Superior temporal gyrus (tissue), 1 donor: ENCODE results near the gene KRTAP8-1.

Experiments
- DNase-seq: peaks from one replicate; pipeline ENCODE4 v3.0.0-alpha.2; 2016; ENCODE audit errors: extremely low spot score

Gene KRTAP8-1, protein sequence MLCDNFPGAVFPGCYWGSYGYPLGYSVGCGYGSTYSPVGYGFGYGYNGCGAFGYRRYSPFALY

GRCh38 chr21:30813174-30813573, at the start of gene KRTAP8-1:
Gene KRTAP8-1 (minus strand): TSS chr21:30813274. CDS start chr21:30813220, 54 bp downstream.
- DNase-seq: no peak

GRCh38 chr21:30847627-30848500, 34.8 kb upstream of the KRTAP8-1 start:
- no peak for DNase-seq

- DNase-seq: no peak
Observed at GRCh38 chr21:30842990-30843389, 29.9 kb upstream of the KRTAP8-1 start.

DNA sequence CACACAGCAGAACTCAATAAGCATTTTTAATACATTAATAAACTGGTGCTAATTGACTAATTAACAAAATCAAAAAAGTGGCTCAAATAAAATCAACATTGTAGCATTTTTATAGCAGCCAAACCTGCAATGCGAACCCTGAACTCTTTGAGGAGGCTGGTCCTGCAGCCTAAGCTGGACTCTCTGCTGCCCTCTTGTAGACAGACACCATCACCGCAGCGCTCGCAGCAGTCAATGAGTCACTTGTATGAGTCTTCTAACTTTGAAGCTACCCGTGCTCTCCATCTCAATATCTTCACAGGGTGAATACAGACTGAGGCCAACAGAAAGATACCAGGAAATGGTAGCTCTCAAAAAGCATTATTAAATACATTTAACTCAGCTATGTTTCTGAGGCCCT, 26.2 kb upstream of the KRTAP8-1 start:
- no peak for DNase-seq

DNA sequence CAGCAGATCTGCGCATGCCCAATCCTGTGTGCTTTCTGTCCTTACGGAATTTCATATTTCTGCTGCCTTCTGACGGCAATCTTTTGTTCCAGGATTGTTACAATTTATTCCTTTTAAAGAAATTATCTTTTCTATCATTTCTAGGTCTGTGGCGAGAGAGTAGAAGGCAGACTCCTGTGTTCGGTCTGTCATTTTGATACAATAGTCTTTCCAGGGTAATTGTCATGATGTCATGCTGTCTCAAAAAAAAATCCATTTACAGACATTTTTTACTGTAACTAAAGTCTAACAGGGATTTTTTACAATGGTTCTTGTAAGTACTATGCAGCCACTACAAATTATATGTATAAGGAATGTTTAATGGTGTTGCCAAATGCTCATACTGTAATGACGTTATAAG, 25.5 kb upstream of the KRTAP8-1 start:
- no peak for DNase-seq

GRCh38 chr21:30831194-30831765, 18.2 kb upstream of the KRTAP8-1 start:
- DNase-seq: no peak

GRCh38 chr21:30829659-30830058, 16.6 kb upstream of the KRTAP8-1 start, which contains the start of gene KRTAP7-1:
Gene KRTAP7-1 (minus strand): TSS chr21:30829759. CDS start chr21:30829698, 61 bp downstream.
- no peak for DNase-seq

DNA sequence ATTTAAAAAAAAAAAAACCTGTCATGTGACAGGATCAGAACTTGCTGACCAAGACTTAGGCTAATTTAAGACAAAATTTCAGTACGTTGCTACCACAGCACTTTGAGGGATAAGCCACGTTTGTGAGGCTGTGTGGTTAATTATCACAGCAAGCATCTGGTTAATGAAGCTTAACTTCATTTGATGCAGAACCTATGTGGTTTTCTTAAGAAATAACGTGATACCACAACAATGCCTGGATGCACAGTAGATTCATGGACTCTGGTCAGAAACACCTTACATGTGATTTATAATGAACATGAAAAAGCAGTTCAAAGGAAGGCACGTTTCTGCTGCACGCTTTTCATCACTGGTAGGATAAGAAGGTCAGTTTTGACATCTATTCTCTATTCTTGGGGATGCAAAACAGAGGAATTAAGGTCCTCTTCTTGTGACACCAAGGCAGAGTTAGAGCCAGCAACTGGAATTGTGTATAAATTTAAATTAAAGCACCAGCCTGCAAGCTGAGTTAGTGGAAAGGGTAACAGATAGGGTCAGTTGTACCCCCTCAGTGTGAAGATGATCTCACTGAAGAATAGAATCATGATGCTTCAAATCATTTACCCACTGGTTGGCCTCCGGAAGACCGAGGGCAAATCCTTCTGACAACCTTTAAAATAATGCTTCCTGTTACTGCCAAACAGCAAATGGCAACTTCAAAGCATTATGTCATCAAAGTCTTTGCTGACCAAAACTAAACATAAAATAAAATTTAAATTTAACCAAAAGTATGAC, 6.0 kb upstream of the KRTAP8-1 start:
- DNase-seq: no peak

DNA sequence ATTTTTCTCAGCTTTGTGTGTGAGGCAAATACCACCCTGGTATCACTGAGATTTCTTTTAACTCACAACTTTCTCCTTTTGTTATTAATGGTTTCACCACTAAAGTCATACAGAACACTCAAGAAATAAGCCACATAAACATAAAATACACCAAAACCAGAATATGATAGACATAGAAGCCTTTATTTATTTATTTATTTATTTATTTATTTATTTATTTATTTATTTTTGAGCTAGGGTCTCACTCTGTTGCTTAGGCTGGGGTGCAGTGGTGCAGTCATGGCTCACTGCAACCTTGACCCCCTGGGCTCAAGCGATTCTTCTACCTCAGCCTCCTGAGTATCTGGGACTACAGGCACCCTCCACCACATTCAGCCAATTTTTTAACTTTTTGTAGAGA, 12.5 kb downstream of the KRTAP8-1 start:
- DNase-seq: no peak

GRCh38 chr21:30793581-30794314, 19.3 kb downstream of the KRTAP8-1 start:
- no peak for DNase-seq

GRCh38 chr21:30779249-30779648, 33.8 kb downstream of the KRTAP8-1 start:
- DNase-seq: no peak

DNA sequence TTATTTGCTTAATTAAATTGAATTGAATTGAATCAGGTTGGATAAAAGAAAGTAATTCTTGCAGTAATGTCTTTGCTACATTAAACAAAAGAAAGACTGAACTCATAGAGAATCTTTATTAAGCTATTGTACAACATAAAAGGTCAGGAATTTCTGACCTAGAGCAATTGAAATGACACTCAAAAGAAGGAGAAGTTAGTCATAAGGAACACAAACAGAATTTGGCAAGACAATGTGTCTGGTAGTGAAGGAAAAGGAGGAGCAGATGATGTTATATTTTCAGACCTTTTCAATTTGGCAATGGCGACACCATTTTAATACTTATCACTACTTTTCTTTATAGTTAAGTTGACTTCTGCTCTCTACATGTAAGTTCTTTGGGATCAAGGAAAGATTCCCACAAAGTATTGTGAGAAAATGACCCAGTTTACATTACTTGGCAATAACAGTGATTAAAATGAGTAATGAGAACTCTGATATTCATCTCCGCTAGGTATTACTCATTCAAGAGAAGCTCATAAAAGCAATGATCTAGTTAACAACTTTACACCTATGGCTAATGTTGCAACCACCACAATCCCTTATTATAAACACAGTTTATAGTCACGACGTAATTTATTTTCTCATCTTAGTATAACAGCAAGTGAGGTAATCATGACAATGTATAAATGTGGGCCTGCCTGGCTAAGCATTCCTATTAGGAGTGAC, 43.2 kb downstream of the KRTAP8-1 start:
- no peak for DNase-seq
